Measurements from ENCODE around the gene STIP1. TPM values are rescaled to one million over a fixed set of nuclear protein-coding genes. Genes with fewer than 3 reads are reported as not detected.

Gene STIP1
- total and polyA plus RNA-seq, 2 donors (not counting 1 experiment from before 2014, with no cell fraction given), result 49.8 to 78.7 TPM

- no peaks in the 10 kb centered on the region for H3K27me3 Mint-ChIP-seq
- ATAC-seq (ENCODE audit: low read depth), result no peak
- POLR2A ChIA-PET, result no interaction called here
- DNase-seq, result no peak
- peaks cover 29% of the 10 kb centered on the region for H3K4me1 Mint-ChIP-seq
- peaks cover 38% of the 10 kb centered on the region for H3K79me2 ChIP-seq (ENCODE audit: control insufficient read depth, insufficient read depth, low read length)
- H3K9me3 ChIP-seq (ENCODE audit: control extremely low read depth in 1 of 3, control insufficient read depth in 2 of 3, insufficient read depth in 1 of 3, low read length in 2 of 3), result no peaks in the 10 kb centered on the region
- no peak overlapping the region for H3K27ac ChIP-seq (ENCODE audit: low read length in 2 of 2)
- H3K4me1 ChIP-seq (ENCODE audit: control insufficient read depth in 2 of 2, insufficient read depth in 2 of 2, low read length in 2 of 2), result peaks cover 12 to 20% of the 10 kb centered on the region in 2 donors
- CTCF ChIA-PET, result no interaction called here
- H3K4me3 ChIP-seq (ENCODE audit: control extremely low read depth in 1 of 5, extremely low read depth in 1 of 5, insufficient read depth in 1 of 5, low read depth in 2 of 5, low read length in 4 of 5), result no peak overlapping the region
- H3K4me3 Mint-ChIP-seq, result no peak overlapping the region
- H3K27me3 ChIP-seq (replicated peaks in 1 of 4; ENCODE audit: control extremely low read depth in 1 of 4, control insufficient read depth in 3 of 4, insufficient read depth in 4 of 4, low read length in 3 of 4), result no peaks in the 10 kb centered on the region
- H3K36me3 ChIP-seq (replicated peaks in 1 of 2; ENCODE audit: control extremely low read depth in 1 of 2, control insufficient read depth in 1 of 2, extremely low read depth in 1 of 2, insufficient read depth in 2 of 2, low read length in 1 of 2), result peaks cover 0 to 2% of the 10 kb centered on the region in 2 experiments
- intact Hi-C loops (cut with micrococcal nuclease), result no loop called here
- TF ChIP-seq CTCF (IDR thresholded peaks at IDR 0.05) (no peak), EZH2 (IDR thresholded peaks at IDR 0.05; ENCODE audit: borderline replicate concordance, insufficient read depth, low read depth, low read length, poor library complexity, severe bottlenecking) (no peak)
- no peaks in the 10 kb centered on the region for H3K9me3 Mint-ChIP-seq (ENCODE audit: insufficient read depth)
- H3K27ac Mint-ChIP-seq, result no peak overlapping the region
- WGBS (ENCODE audit: insufficient coverage), result 97% methylated on average over 12 of the region's 12 CpGs
- no peak overlapping the region for H3K9ac ChIP-seq (ENCODE audit: low read length)
- no peak overlapping the region for H2AFZ ChIP-seq (ENCODE audit: insufficient read depth, low read depth, low read length, poor library complexity, severe bottlenecking)
- no peaks in the 10 kb centered on the region for H4K20me1 ChIP-seq (ENCODE audit: control insufficient read depth, insufficient read depth, low read length, poor library complexity, severe bottlenecking)
- no peak overlapping the region for H3K4me2 ChIP-seq (replicated peaks; ENCODE audit: low read depth, low read length, poor library complexity, severe bottlenecking)
These were observed 6.9 kb upstream of the STIP1 start for GRCh38 chr11:64178951-64179639.

- Mint-ChIP-seq H3K4me1 (peaks cover 36% of the 10 kb centered on the region), H3K9me3 (ENCODE audit: insufficient read depth) (no peaks in the 10 kb centered on the region), H3K4me3 (no peak overlapping the region), H3K27me3 (no peaks in the 10 kb centered on the region), H3K27ac (no peak overlapping the region)
- Histone ChIP-seq H3K79me2 (ENCODE audit: control insufficient read depth, insufficient read depth, low read length) (peaks cover 43% of the 10 kb centered on the region), H3K27ac (ENCODE audit: low read length in 2 of 2) (no peak overlapping the region), H3K4me2 (replicated peaks; ENCODE audit: low read depth, low read length, poor library complexity, severe bottlenecking) (no peak overlapping the region), H3K36me3 (replicated peaks in 1 of 2; ENCODE audit: control extremely low read depth in 1 of 2, control insufficient read depth in 1 of 2, extremely low read depth in 1 of 2, insufficient read depth in 2 of 2, low read length in 1 of 2) (peaks cover 0 to 2% of the 10 kb centered on the region in 2 experiments), H2AFZ (ENCODE audit: insufficient read depth, low read depth, low read length, poor library complexity, severe bottlenecking) (no peak overlapping the region), H3K9ac (ENCODE audit: low read length) (no peak overlapping the region), H4K20me1 (ENCODE audit: control insufficient read depth, insufficient read depth, low read length, poor library complexity, severe bottlenecking) (no peaks in the 10 kb centered on the region), H3K4me1 (ENCODE audit: control insufficient read depth in 2 of 2, insufficient read depth in 2 of 2, low read length in 2 of 2) (peaks cover 18 to 31% of the 10 kb centered on the region in 2 donors), H3K27me3 (replicated peaks in 1 of 4; ENCODE audit: control extremely low read depth in 1 of 4, control insufficient read depth in 3 of 4, insufficient read depth in 4 of 4, low read length in 3 of 4) (no peaks in the 10 kb centered on the region), H3K4me3 (ENCODE audit: control extremely low read depth in 1 of 5, extremely low read depth in 1 of 5, insufficient read depth in 1 of 5, low read depth in 2 of 5, low read length in 4 of 5) (no peak overlapping the region), H3K9me3 (ENCODE audit: control extremely low read depth in 1 of 3, control insufficient read depth in 2 of 3, insufficient read depth in 1 of 3, low read length in 2 of 3) (no peaks in the 10 kb centered on the region)
- DNase-seq, result no peak
- intact Hi-C loops (cut with micrococcal nuclease), result no loop called here
- TF ChIP-seq EZH2 (IDR thresholded peaks at IDR 0.05; ENCODE audit: borderline replicate concordance, insufficient read depth, low read depth, low read length, poor library complexity, severe bottlenecking), result no peak
- no peak for TF ChIP-seq CTCF (IDR thresholded peaks at IDR 0.05)
- ATAC-seq (ENCODE audit: low read depth), result no peak
- POLR2A ChIA-PET, result no interaction called here
- 94% methylated on average over 5 of the region's 5 CpGs for WGBS (ENCODE audit: insufficient coverage)
- CTCF ChIA-PET, result no interaction called here
These were observed 5.1 kb upstream of the STIP1 start for GRCh38 chr11:64180891-64181290.
